Spleen (tissue), 7 donors: Measurements from ENCODE around the gene FOXB1.

Experiments
- POLR2A ChIP-seq, 3 donors: fragments of 450-650 bp; IDR thresholded peaks; one replicate each; pipeline ENCODE4 v1.5.1; 2017; ENCODE audit warnings: antibody characterized with exemption in 3 of 3, mild to moderate bottlenecking in 1 of 3
- POLR2AphosphoS5 ChIP-seq, 3 donors: sonication (generic); formaldehyde crosslinking; IDR thresholded peaks; one replicate each; pipeline ENCODE4 v1.5.1; 2017; ENCODE audit warnings: antibody characterized with exemption in 3 of 3
- TF ChIP-seq, protein P1 (sequence below), 11 experiments: fragments of 200-600 bp in 7 of 11; fragments of 450-650 bp in 4 of 11; sonication (generic) in 4 of 11; IDR thresholded peaks in 8 of 11; conservative IDR thresholded peaks in 3 of 11; 1 replicate in 7 of 11; 2 replicates in 4 of 11; pipeline versions ENCODE4 v1.4.0 to v1.8.0; 2016 to 2021; ENCODE audit warnings: antibody characterized with exemption in 11 of 11, inconsistent platforms in 4 of 11, mild to moderate bottlenecking in 1 of 11
- donor health status: DM: no; HTN: no; CAD: no; lungs with moderate emphysema.
- donor health status: DM: no; HTN: no; CAD: no.
- donor health status: DM: no; HTN: no; CAD: no.

DNA sequence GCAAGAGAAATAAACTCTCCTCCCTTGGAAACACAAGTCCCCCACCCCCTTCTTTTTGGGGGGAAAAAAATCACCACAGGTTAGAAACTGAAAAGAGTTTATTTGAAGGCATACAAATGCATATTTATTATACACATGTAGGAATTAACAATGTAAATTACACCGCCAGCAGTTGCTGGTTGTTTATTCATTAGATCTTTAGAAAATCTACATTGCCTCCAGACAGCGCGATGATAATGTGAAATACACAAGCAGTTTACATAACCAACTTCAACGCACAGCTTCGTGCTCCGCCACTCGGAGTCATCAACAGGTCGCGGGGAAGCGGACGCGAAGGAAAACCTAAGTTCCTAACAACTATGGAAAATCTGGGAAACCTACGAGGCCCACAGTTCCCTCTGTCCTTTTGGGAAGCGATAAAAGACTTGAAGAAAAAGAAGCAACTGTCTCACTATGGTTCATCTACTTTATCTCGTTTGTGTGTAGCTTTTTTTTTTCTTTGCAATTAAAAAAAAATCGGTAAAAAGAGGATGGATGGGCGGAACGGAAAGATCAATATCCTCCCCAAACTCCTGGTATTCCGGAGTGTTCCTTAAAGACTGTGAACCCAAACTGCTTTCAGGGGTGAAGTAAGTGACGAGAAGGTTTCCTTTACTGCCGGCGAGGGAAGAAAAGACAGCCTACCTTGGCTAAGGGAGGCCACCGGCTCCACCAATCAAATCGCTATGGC, 8.4 kb upstream of the FOXB1 start:
- TF ChIP-seq, protein P1, sequence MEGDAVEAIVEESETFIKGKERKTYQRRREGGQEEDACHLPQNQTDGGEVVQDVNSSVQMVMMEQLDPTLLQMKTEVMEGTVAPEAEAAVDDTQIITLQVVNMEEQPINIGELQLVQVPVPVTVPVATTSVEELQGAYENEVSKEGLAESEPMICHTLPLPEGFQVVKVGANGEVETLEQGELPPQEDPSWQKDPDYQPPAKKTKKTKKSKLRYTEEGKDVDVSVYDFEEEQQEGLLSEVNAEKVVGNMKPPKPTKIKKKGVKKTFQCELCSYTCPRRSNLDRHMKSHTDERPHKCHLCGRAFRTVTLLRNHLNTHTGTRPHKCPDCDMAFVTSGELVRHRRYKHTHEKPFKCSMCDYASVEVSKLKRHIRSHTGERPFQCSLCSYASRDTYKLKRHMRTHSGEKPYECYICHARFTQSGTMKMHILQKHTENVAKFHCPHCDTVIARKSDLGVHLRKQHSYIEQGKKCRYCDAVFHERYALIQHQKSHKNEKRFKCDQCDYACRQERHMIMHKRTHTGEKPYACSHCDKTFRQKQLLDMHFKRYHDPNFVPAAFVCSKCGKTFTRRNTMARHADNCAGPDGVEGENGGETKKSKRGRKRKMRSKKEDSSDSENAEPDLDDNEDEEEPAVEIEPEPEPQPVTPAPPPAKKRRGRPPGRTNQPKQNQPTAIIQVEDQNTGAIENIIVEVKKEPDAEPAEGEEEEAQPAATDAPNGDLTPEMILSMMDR (IDR thresholded peaks at IDR 0.05 in 8 of 11, conservative IDR thresholded peaks at IDR 0.05 in 3 of 11): no peak
- TF ChIP-seq POLR2A (IDR thresholded peaks at IDR 0.05): no peak
- TF ChIP-seq POLR2AphosphoS5 (IDR thresholded peaks at IDR 0.05): no peak
